GM06990 (cell line): ENCODE results near the gene KBTBD12.

ENCODE experiments used
- DNase-seq: peaks from one replicate; pipeline ENCODE4 v3.0.0-alpha.2; 2011; ENCODE audit not compliant: insufficient read length; ENCODE audit errors: extremely low read depth
- H3K27me3 ChIP-seq: replicated peaks from 2 replicates; pipeline ENCODE4 v1.6.0; 2011; ENCODE audit warnings: low read length; ENCODE audit not compliant: control insufficient read depth, insufficient read depth
- H3K36me3 ChIP-seq: 2 replicates; pipeline ENCODE4 v1.5.1; 2011; ENCODE audit warnings: low read length; ENCODE audit not compliant: control insufficient read depth, insufficient read depth
- H3K4me3 ChIP-seq: replicated peaks from 2 replicates; pipeline ENCODE4 v1.5.1; 2011; ENCODE audit warnings: low read depth, mild to moderate bottlenecking, control low read depth, low read length
- TF ChIP-seq, protein P1 (sequence below): IDR thresholded peaks from 2 replicates; pipeline ENCODE4 v1.5.1; 2011; ENCODE audit warnings: low read length, control low read depth, mild to moderate bottlenecking, inconsistent platforms; ENCODE audit not compliant: insufficient read depth, poor library complexity, severe bottlenecking

Gene KBTBD12

GRCh38 chr3:127929818-127930413, 14.9 kb downstream of the KBTBD12 start:
- DNase-seq = no peak
- Histone ChIP-seq H3K36me3 (no peaks in the 10 kb centered on the region), H3K4me3 (no peak overlapping the region), H3K27me3 (no peaks in the 10 kb centered on the region)
- TF ChIP-seq, protein P1, sequence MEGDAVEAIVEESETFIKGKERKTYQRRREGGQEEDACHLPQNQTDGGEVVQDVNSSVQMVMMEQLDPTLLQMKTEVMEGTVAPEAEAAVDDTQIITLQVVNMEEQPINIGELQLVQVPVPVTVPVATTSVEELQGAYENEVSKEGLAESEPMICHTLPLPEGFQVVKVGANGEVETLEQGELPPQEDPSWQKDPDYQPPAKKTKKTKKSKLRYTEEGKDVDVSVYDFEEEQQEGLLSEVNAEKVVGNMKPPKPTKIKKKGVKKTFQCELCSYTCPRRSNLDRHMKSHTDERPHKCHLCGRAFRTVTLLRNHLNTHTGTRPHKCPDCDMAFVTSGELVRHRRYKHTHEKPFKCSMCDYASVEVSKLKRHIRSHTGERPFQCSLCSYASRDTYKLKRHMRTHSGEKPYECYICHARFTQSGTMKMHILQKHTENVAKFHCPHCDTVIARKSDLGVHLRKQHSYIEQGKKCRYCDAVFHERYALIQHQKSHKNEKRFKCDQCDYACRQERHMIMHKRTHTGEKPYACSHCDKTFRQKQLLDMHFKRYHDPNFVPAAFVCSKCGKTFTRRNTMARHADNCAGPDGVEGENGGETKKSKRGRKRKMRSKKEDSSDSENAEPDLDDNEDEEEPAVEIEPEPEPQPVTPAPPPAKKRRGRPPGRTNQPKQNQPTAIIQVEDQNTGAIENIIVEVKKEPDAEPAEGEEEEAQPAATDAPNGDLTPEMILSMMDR = no peak

DNA sequence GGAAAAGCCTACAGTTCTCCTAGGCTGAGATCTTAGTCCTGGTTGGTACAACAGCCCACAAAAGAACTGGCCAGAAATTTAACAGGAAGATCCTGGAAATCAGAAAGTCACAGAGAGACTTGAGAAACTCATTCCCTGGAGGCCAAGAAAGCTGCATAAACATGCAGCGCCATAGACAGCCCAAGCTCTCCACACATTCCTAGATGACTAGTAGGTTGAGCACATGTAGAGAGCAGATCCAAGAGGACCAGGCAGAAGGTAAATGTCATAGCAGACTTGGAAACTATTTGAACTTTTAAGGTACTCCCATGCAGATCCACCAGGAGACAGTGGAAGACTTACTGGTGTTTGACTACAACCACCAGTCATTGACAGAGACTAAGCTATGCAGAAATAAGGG, 18.4 kb downstream of the KBTBD12 start:
- H3K36me3 ChIP-seq = no peaks in the 10 kb centered on the region
- H3K27me3 ChIP-seq = no peaks in the 10 kb centered on the region
- no peak overlapping the region for H3K4me3 ChIP-seq
- no peak for DNase-seq
- TF ChIP-seq, protein P1 = no peak

DNA sequence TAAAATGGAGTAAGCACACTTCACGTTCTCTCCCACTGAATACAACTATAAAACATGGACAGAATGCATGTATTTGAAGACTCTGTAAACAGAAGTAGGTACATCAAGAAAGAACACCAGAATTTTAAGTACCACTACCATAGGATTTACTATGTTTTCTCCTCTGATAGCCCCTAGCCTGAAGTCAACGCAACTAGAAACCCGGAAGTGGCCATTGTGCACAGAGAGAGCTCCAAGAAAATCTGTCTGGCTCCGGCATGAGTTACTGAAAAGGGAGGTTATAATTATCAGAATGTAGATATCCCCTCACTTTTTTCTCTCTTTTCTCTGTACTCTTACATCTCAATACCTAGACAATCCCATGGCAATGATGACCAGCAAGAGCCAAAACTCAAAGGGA, 23.8 kb downstream of the KBTBD12 start:
- TF ChIP-seq, protein P1 = no peak
- no peak for DNase-seq
- H3K36me3 ChIP-seq = no peaks in the 10 kb centered on the region
- H3K4me3 ChIP-seq = no peak overlapping the region
- no peaks in the 10 kb centered on the region for H3K27me3 ChIP-seq

DNA sequence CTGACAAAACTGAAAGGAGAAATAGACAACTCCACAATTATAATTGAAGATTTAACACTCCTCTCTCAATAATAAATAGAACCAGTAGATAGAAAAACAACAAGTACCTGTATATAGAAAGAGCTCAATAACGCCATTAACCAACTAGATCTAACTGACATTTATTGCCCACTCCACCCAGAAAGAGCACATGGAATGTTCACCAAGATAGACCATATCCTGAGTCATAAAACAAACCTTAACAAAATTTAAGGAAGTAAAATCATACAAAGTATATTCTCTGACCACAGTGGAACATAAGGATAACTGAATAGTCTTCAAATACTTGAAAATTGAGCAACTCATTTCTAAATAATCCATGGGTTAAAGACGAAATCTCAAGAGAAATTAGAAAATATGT, 25.1 kb downstream of the KBTBD12 start:
- Histone ChIP-seq H3K36me3 (no peaks in the 10 kb centered on the region), H3K27me3 (no peaks in the 10 kb centered on the region), H3K4me3 (no peak overlapping the region)
- TF ChIP-seq, protein P1 = no peak
- DNase-seq = no peak

DNA sequence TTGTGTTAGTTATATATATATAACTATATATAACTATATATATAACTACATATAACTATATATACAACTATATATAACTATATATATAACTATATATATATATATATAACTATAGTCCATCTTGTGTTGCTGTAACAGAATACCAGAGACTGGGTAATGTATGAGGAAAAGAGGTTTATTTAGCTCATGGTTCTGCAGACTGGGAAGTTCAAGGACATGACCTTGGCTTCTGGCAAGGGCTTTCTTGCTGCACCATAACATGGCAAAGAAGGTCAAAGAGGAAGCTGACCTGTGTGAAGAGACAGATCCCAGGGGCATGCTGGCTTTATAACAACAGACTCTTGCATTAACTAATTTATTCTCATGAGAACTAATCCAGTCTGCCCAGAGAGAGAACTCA, 27.6 kb downstream of the KBTBD12 start:
- Histone ChIP-seq H3K4me3 (no peak overlapping the region), H3K27me3 (no peaks in the 10 kb centered on the region; the same call in 1 of the 2 replicates), H3K36me3 (no peaks in the 10 kb centered on the region)
- no peak for DNase-seq
- TF ChIP-seq, protein P1 = no peak

GRCh38 chr3:127948211-127948610, 33.2 kb downstream of the KBTBD12 start:
- no peaks in the 10 kb centered on the region; the same call in 1 of the 2 replicates for H3K27me3 ChIP-seq
- no peak for DNase-seq
- TF ChIP-seq, protein P1 = no peak
- no peaks in the 10 kb centered on the region for H3K36me3 ChIP-seq
- no peak overlapping the region for H3K4me3 ChIP-seq
